ENCODE data around the gene BCORL1.

The BCORL1 gene

DNA sequence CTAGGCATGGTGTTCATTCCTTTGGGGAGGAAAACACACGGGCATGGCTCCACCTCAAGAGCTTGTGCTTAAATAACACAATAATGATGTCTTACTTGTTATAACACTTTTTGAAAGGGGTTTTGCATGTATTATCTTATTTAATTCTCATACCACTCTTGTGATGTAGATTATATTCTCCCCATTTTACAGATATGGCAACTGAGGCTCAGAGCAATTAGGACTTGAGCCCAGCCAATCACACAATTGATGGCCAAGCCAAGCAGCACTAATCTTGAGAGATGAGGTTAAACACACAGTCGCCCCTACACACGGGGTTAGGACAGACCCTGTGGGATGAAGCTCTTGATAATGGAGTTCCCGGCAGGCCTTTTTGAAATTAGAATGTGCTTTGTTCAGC is 45.1 kb downstream of the BCORL1 start:
- H3K4me1 ChIP-seq (ENCODE audit: control insufficient read depth, insufficient read depth, low read length) = peaks cover 4% of the 10 kb centered on the region
- no peak overlapping the region for H3K27ac ChIP-seq (ENCODE audit: insufficient read depth, low read depth, low read length, poor library complexity, severe bottlenecking)
- H3K27me3 ChIP-seq (ENCODE audit: control insufficient read depth, insufficient read depth, low read length, poor library complexity, severe bottlenecking) = no peaks in the 10 kb centered on the region
- H3K9me3 ChIP-seq (ENCODE audit: control insufficient read depth, low read length) = no peaks in the 10 kb centered on the region
- H3K4me3 ChIP-seq (ENCODE audit: insufficient read depth, low read depth, low read length) = no peak overlapping the region
- 96% methylated on average over 3 of the region's 4 CpGs for WGBS, 2 experiments
- H3K36me3 ChIP-seq (ENCODE audit: control insufficient read depth, insufficient read depth, low read length) = peaks cover 22% of the 10 kb centered on the region

GRCh38 chrX:130028196-130028595 is 45.8 kb downstream of the BCORL1 start:
- Histone ChIP-seq H3K27me3 (ENCODE audit: control insufficient read depth, insufficient read depth, low read length, poor library complexity, severe bottlenecking) (no peaks in the 10 kb centered on the region), H3K27ac (ENCODE audit: insufficient read depth, low read depth, low read length, poor library complexity, severe bottlenecking) (no peak overlapping the region), H3K4me1 (ENCODE audit: control insufficient read depth, insufficient read depth, low read length) (peaks cover 4% of the 10 kb centered on the region), H3K36me3 (ENCODE audit: control insufficient read depth, insufficient read depth, low read length) (peaks cover 18% of the 10 kb centered on the region), H3K4me3 (ENCODE audit: insufficient read depth, low read depth, low read length) (no peak overlapping the region), H3K9me3 (ENCODE audit: control insufficient read depth, low read length) (no peaks in the 10 kb centered on the region)
- WGBS, 2 experiments = 79 to 84% methylated on average over 5 of the region's 5 CpGs

GRCh38 chrX:130030826-130031225 is 48.4 kb downstream of the BCORL1 start:
- Histone ChIP-seq H3K36me3 (ENCODE audit: control insufficient read depth, insufficient read depth, low read length) (peaks cover 17% of the 10 kb centered on the region), H3K4me3 (ENCODE audit: insufficient read depth, low read depth, low read length) (no peak overlapping the region), H3K9me3 (ENCODE audit: control insufficient read depth, low read length) (no peaks in the 10 kb centered on the region), H3K27me3 (ENCODE audit: control insufficient read depth, insufficient read depth, low read length, poor library complexity, severe bottlenecking) (no peaks in the 10 kb centered on the region), H3K27ac (ENCODE audit: insufficient read depth, low read depth, low read length, poor library complexity, severe bottlenecking) (no peak overlapping the region), H3K4me1 (ENCODE audit: control insufficient read depth, insufficient read depth, low read length) (no peaks in the 10 kb centered on the region)
- 75 to 91% methylated on average over 3 to 4 of the region's 4 CpGs for WGBS, 2 experiments

DNA sequence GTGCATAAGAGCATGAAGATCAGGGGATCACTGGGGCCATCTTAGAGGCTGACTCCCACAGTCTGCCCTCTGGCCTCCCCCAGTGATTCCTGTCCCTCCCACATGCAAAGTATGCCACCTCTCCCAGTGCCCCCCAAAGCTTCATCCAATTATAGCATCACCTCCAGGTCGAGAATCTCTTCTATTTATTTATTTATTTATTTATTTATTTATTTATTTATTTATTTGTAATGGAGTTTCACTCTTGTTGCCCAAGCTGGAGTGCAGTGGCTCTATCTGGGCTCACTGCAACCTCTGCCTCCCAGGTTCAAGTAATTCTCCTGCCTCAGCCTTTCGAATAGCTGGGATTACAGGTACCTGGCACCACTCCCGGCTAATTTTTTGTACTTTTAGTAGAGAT is 50.1 kb downstream of the BCORL1 start:
- H3K27me3 ChIP-seq (ENCODE audit: control insufficient read depth, insufficient read depth, low read length, poor library complexity, severe bottlenecking) = no peaks in the 10 kb centered on the region

DNA sequence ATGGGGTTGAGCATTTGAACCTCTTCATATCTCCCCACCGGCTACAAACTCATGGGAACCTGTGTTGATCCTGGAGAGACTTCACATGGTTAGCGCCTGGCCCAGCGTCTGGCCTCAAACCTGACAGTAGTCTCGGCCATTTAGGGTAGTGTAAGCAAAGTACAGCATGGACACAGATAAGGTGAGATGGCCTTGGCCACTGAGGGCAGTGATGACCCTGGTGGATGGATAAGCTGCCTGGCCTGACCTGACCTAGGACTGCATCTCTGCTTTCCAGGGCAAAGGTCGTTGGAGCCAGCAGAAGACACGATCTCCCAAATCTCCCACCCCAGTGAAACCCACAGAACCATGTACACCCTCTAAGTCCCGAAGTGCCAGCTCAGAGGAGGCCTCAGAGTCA is 51.7 kb downstream of the BCORL1 start:
- WGBS, 2 experiments = 96 to 98% methylated on average over 7 of the region's 7 CpGs
- Histone ChIP-seq H3K27ac (ENCODE audit: insufficient read depth, low read depth, low read length, poor library complexity, severe bottlenecking) (no peak overlapping the region), H3K9me3 (ENCODE audit: control insufficient read depth, low read length) (no peaks in the 10 kb centered on the region), H3K36me3 (ENCODE audit: control insufficient read depth, insufficient read depth, low read length) (peaks cover 16% of the 10 kb centered on the region), H3K27me3 (ENCODE audit: control insufficient read depth, insufficient read depth, low read length, poor library complexity, severe bottlenecking) (no peaks in the 10 kb centered on the region), H3K4me3 (ENCODE audit: insufficient read depth, low read depth, low read length) (no peak overlapping the region), H3K4me1 (ENCODE audit: control insufficient read depth, insufficient read depth, low read length) (no peaks in the 10 kb centered on the region)

More for the DNA sequence above, 50.1 kb downstream of the BCORL1 start:
- H3K4me1 ChIP-seq (ENCODE audit: control insufficient read depth, insufficient read depth, low read length) = no peaks in the 10 kb centered on the region
- H3K4me3 ChIP-seq (ENCODE audit: insufficient read depth, low read depth, low read length) = no peak overlapping the region
- H3K36me3 ChIP-seq (ENCODE audit: control insufficient read depth, insufficient read depth, low read length) = peaks cover 16% of the 10 kb centered on the region
- 93 to 97% methylated on average over 2 of the region's 3 CpGs for WGBS, 2 experiments
- H3K9me3 ChIP-seq (ENCODE audit: control insufficient read depth, low read length) = no peaks in the 10 kb centered on the region
- no peak overlapping the region for H3K27ac ChIP-seq (ENCODE audit: insufficient read depth, low read depth, low read length, poor library complexity, severe bottlenecking)

DNA sequence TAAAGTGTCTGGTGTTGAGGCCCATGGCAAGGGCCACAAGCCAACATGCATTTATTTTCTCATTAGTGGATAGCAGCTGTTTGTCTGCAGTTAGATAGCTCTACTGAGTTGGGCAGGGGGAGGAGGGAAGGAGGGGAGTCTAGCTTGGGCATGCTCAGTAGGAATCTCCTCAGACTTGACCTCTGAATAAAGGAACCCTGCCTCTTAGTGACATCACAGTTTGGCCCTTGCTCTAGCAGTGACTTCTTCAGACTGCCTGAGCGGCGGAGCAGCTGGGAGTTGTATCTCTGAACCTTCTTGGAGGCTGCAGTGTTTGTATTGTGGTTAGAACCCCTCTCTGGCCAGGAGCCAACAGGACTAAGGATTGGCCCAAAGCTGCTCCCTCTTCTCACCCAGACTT is 57.4 kb downstream of the BCORL1 start:
- Histone ChIP-seq H3K36me3 (ENCODE audit: control insufficient read depth, insufficient read depth, low read length) (peaks cover 12% of the 10 kb centered on the region), H3K27ac (ENCODE audit: insufficient read depth, low read depth, low read length, poor library complexity, severe bottlenecking) (no peak overlapping the region), H3K9me3 (ENCODE audit: control insufficient read depth, low read length) (no peaks in the 10 kb centered on the region), H3K27me3 (ENCODE audit: control insufficient read depth, insufficient read depth, low read length, poor library complexity, severe bottlenecking) (no peaks in the 10 kb centered on the region), H3K4me3 (ENCODE audit: insufficient read depth, low read depth, low read length) (no peak overlapping the region), H3K4me1 (ENCODE audit: control insufficient read depth, insufficient read depth, low read length) (no peaks in the 10 kb centered on the region)
- 94 to 100% methylated on average over 2 of the region's 2 CpGs for WGBS, 2 experiments

DNA sequence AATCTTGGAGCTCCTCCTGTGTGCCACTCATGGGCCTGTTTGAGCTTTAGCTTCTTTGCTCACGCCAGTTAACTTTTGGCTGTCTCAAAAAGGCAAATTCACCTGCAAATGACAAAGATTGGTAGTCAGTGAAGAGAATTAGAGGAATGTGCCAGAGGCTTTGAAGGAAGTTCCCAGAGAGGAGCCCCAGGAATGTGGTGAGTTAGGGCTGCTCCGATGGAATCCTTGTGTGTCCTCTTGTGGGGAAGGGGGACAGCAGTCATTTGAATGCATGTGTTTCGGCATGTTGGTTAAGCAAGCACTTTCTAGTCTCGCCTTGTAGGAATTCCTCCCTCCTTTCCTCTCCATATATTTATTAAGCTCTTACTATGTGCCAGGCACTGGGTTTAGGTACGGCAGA is 65.0 kb downstream of the BCORL1 start:
- Histone ChIP-seq H3K9me3 (ENCODE audit: control insufficient read depth, low read length) (no peaks in the 10 kb centered on the region), H3K27me3 (ENCODE audit: control insufficient read depth, insufficient read depth, low read length, poor library complexity, severe bottlenecking) (no peaks in the 10 kb centered on the region), H3K36me3 (ENCODE audit: control insufficient read depth, insufficient read depth, low read length) (peaks cover 18% of the 10 kb centered on the region), H3K27ac (ENCODE audit: insufficient read depth, low read depth, low read length, poor library complexity, severe bottlenecking) (no peak overlapping the region), H3K4me1 (ENCODE audit: control insufficient read depth, insufficient read depth, low read length) (no peaks in the 10 kb centered on the region), H3K4me3 (ENCODE audit: insufficient read depth, low read depth, low read length) (no peak overlapping the region)
- 92 to 95% methylated on average over 5 of the region's 5 CpGs for WGBS, 2 experiments

- 94 to 97% methylated on average over 3 to 4 of the region's 4 CpGs for WGBS, 2 experiments
- Histone ChIP-seq H3K4me1 (ENCODE audit: control insufficient read depth, insufficient read depth, low read length) (no peaks in the 10 kb centered on the region), H3K27ac (ENCODE audit: insufficient read depth, low read depth, low read length, poor library complexity, severe bottlenecking) (no peak overlapping the region), H3K9me3 (ENCODE audit: control insufficient read depth, low read length) (no peaks in the 10 kb centered on the region), H3K27me3 (ENCODE audit: control insufficient read depth, insufficient read depth, low read length, poor library complexity, severe bottlenecking) (no peaks in the 10 kb centered on the region), H3K4me3 (ENCODE audit: insufficient read depth, low read depth, low read length) (no peak overlapping the region), H3K36me3 (ENCODE audit: control insufficient read depth, insufficient read depth, low read length) (peaks cover 24% of the 10 kb centered on the region)
Observed at GRCh38 chrX:130048686-130049222, 66.3 kb downstream of the BCORL1 start.

- Histone ChIP-seq H3K27ac (ENCODE audit: insufficient read depth, low read depth, low read length, poor library complexity, severe bottlenecking) (no peak overlapping the region), H3K4me1 (ENCODE audit: control insufficient read depth, insufficient read depth, low read length) (no peaks in the 10 kb centered on the region), H3K9me3 (ENCODE audit: control insufficient read depth, low read length) (no peaks in the 10 kb centered on the region), H3K4me3 (ENCODE audit: insufficient read depth, low read depth, low read length) (no peak overlapping the region), H3K27me3 (ENCODE audit: control insufficient read depth, insufficient read depth, low read length, poor library complexity, severe bottlenecking) (no peaks in the 10 kb centered on the region), H3K36me3 (ENCODE audit: control insufficient read depth, insufficient read depth, low read length) (peaks cover 27% of the 10 kb centered on the region)
- 94 to 95% methylated on average over 8 of the region's 8 CpGs for WGBS, 2 experiments
Observed at GRCh38 chrX:130049821-130050220, 67.4 kb downstream of the BCORL1 start.

DNA sequence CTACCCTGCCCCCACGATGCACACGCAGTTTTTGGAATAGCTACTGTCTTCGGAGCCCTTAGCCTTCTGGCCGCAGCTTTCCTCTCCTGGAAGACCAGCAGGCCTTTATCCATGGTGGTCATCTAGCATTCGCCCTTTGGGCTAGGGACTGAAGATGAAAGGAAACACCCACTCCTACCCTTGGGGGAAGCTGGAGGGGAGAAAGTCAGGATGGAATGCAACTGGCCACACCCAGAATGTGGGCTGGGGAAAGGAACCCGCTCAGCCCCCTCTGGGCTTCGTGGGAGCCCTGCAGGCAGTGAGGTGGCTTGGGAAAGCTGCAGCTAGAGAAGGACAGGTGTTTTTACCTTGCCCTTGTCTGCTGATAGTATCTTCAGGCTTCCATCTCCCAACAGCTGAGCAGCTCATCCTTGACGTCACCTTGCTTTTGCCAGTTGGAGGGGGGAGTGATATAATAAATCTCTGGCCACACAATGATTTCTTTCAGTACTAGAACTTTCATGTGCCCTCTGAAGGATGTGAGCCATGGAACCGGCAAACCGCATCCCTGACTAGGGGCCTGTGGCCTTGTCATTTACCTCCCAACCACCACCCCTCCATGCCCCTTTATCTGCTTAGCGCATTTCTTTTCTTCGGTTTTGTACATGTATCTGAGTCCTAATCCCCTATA is 68.9 kb downstream of the BCORL1 start:
- Histone ChIP-seq H3K27ac (ENCODE audit: insufficient read depth, low read depth, low read length, poor library complexity, severe bottlenecking) (no peak overlapping the region), H3K9me3 (ENCODE audit: control insufficient read depth, low read length) (no peaks in the 10 kb centered on the region), H3K27me3 (ENCODE audit: control insufficient read depth, insufficient read depth, low read length, poor library complexity, severe bottlenecking) (no peaks in the 10 kb centered on the region), H3K4me3 (ENCODE audit: insufficient read depth, low read depth, low read length) (no peak overlapping the region), H3K36me3 (ENCODE audit: control insufficient read depth, insufficient read depth, low read length) (peaks cover 27% of the 10 kb centered on the region), H3K4me1 (ENCODE audit: control insufficient read depth, insufficient read depth, low read length) (no peaks in the 10 kb centered on the region)
- WGBS, 2 experiments = 86 to 90% methylated on average over 11 to 12 of the region's 12 CpGs
